GM23248 (cell line): ENCODE measurements around the gene UBASH3B.

Experiments
- EZH2 ChIP-seq: fragments of 200-600 bp; sonication (generic); IDR thresholded peaks from 2 replicates; pipeline ENCODE4 v1.6.1; 2018; ENCODE audit warnings: antibody characterized with exemption, mild to moderate bottlenecking; ENCODE audit not compliant: insufficient read depth, poor library complexity, severe bottlenecking
- EZH2phosphoT487 ChIP-seq: fragments of 200-600 bp; sonication (generic); IDR thresholded peaks from 2 replicates; pipeline ENCODE4 v1.6.1; 2018; ENCODE audit warnings: antibody characterized with exemption, moderate library complexity, mild to moderate bottlenecking, low read depth; ENCODE audit not compliant: insufficient read depth

DNA sequence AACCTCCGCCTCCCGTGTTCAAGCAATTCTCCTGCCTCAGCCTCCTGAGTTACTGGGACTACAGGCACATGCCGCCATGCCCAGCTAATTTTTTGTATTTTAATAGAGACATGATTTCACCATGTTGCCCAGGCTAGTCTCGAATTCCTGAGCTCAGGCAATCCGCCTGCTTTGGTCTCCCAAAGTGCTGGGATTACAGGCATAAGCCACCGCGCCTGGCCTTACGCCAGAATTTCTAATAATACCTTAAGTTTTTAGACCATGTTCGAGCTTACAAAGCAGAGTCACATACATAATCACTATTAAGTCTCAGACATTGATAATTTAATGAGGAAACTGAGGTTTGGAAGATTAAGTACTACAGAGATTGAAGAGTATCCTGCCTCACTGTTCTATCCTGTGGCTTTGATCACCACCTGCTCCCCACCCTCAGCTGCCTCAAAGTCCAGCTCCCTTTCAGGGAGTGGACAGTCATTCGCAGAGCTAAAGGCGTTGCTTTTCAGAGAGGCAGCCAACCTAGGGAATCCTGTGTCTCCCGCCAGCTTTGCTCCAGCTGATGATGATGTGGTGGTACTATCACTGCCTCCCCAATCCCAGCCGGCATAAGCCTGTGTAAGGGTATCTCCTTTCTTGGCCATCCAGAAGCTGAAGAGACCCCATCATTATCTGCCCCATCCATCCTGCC is 7.7 kb downstream of the UBASH3B start:
- no peak for TF ChIP-seq EZH2
- TF ChIP-seq EZH2phosphoT487, result no peak
